ENCODE measurements around the gene LCE7A. TPM values are rescaled to one million over a fixed set of nuclear protein-coding genes. Genes with fewer than 3 reads are reported as not detected.
A peak's percentile ranks its signal among the peaks of the same experiment; 100 is the strongest.

The LCE7A gene
- total and polyA plus RNA-seq, 7 donors, result not detected

DNA sequence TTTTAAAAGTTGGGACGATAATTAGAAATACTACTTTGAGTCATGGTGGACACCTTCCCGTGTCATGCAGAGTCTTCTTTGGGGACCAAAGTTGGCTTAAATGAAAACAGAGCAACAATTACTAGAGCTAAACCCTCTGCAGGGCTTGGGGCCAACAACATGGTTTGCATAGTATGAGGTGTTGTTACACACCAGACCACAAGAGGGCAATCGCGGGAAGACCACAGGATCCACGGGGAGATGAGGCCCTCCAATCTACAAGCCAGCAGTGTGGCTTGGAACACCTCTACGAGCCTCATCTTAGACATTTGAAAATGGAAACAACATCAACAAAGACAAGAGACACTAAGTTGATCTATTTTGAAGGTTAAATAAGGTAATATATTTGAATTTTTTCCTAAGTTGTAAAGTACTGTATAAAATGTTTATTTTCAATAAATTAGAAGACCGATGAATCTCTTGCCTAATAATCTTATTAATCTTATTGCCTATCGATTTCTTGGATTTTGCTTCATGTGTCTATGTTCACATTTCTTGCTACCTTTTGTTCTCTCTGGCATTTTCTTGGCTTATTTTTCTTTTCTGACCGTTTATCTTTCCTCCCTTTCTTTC lies 10.1 kb downstream of the LCE7A start:
- H3K36me3 ChIP-seq, result no peaks in the 10 kb centered on the region
- intact Hi-C loops (cut with DNase I), result loop anchor here (5.0 kb wide), 1 partner anchor 352 kb away; no protein-coding TSS in a partner anchor
- no peaks in the 10 kb centered on the region for H3K9me3 ChIP-seq
- TF ChIP-seq CTCF (IDR thresholded peaks at IDR 0.05), result peak in 3 of 4 experiments; percentile 42 to 63 (median 52)
- no peak for TF ChIP-seq POLR2A (IDR thresholded peaks at IDR 0.05)
- TF ChIP-seq POLR2AphosphoS5 (IDR thresholded peaks at IDR 0.05), result no peak
- 31 to 38% methylated on average over 9 of the region's 9 CpGs for WGBS, 2 donors
- DNase-seq, result peak; percentile 63
- no peaks in the 10 kb centered on the region for H3K27me3 ChIP-seq
- H3K27ac ChIP-seq, result no peak overlapping the region
- H3K4me1 ChIP-seq, result no peaks in the 10 kb centered on the region
- H3K4me3 ChIP-seq, result no peak overlapping the region

DNA sequence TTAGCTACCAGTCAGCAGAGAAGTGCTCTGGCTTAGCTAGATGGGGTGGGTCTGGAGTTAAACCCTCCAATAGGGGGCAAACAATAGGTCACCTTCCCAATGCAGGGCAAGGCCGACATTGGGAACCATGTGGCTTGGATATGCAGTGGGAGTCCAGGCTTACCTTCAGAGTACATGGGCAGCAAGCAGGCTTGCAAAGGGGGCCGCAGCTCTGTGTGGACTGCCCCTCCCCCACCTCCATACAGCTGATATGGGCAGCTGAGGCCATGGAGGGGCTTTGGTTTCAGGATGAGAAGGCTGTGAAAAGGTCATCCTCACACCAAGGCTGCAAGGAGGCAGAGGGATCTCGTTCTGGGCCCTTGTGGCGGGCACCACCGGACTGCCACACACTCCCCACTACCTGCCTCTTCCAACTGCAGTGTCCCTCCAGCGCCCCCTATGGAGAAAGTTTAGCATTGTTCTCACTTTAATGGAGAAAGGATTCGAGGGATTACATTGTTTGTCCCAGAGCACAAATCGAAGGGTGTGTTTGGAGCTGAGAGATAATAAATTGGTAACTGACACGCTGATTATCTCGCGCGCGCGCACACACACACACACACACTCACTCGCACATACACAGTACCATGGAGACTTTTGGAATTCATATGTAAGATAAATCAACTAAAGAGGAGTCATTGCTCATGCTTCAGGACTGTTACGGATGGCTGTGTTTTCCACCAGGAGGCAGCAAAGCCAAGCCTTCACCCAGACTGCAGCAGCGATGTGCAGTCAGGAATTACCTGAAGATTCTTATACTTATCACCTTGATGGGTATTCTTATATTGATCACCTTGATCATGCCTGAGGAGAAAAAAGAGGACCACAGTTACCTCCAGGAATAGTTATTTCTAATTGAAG lies 11.3 kb downstream of the LCE7A start:
- TF ChIP-seq POLR2A (IDR thresholded peaks at IDR 0.05) (no peak), POLR2AphosphoS5 (IDR thresholded peaks at IDR 0.05) (no peak), CTCF (IDR thresholded peaks at IDR 0.05) (no peak), EP300 (IDR thresholded peaks at IDR 0.05) (no peak)
- WGBS, 2 donors, result 50 to 52% methylated on average over 17 of the region's 17 CpGs
- Histone ChIP-seq H3K4me3 (no peak overlapping the region), H3K36me3 (no peaks in the 10 kb centered on the region), H3K4me1 (no peaks in the 10 kb centered on the region), H3K9me3 (no peaks in the 10 kb centered on the region), H3K27me3 (no peaks in the 10 kb centered on the region), H3K27ac (no peak overlapping the region)
- intact Hi-C loops (cut with DNase I), result loop anchor here (5.0 kb wide), 1 partner anchor 351 kb away; no protein-coding TSS in a partner anchor
- DNase-seq, result no peak

GRCh38 chr1:152871731-152872126 lies 11.9 kb downstream of the LCE7A start:
- Histone ChIP-seq H3K27ac (no peak overlapping the region), H3K36me3 (no peaks in the 10 kb centered on the region), H3K9me3 (no peaks in the 10 kb centered on the region), H3K27me3 (no peaks in the 10 kb centered on the region), H3K4me1 (no peaks in the 10 kb centered on the region), H3K4me3 (no peak overlapping the region)
- TF ChIP-seq CTCF (IDR thresholded peaks at IDR 0.05) (no peak), EP300 (IDR thresholded peaks at IDR 0.05) (no peak), POLR2A (IDR thresholded peaks at IDR 0.05) (no peak), POLR2AphosphoS5 (IDR thresholded peaks at IDR 0.05) (no peak)
- DNase-seq, result no peak
- intact Hi-C loops (cut with DNase I), result loop anchor here (5.0 kb wide), 1 partner anchor 351 kb away; no protein-coding TSS in a partner anchor
- WGBS, 2 donors, result 86 to 87% methylated on average over 6 of the region's 6 CpGs

DNA sequence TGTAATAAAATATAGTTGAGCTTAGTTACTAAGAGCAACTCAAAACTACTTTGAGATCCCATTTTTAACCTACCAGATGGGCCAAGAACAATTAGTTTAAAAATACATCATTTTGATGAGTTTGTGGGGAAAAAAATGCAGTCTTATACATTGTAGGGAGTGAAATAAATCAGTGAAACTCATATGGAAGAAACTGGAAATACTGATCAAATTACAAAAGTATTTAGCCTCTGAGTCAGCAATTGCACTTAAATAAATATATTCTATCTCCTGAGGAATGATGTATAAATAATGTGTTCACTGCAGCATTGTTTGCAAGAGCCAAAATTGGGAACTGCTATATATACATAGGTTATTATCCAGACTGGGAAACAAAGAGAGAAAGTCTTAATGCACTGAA lies 13.7 kb downstream of the LCE7A start:
- no peak overlapping the region for H3K4me3 ChIP-seq
- H3K9me3 ChIP-seq, result no peaks in the 10 kb centered on the region
- H3K4me1 ChIP-seq, result no peaks in the 10 kb centered on the region
- no peak for DNase-seq
- intact Hi-C loops (cut with DNase I), result loop anchor here (5.0 kb wide), 1 partner anchor 349 kb away; no protein-coding TSS in a partner anchor
- H3K27ac ChIP-seq, result no peak overlapping the region
- H3K27me3 ChIP-seq, result no peaks in the 10 kb centered on the region
- H3K36me3 ChIP-seq, result no peaks in the 10 kb centered on the region
- TF ChIP-seq CTCF (IDR thresholded peaks at IDR 0.05), result no peak
- TF ChIP-seq EP300 (IDR thresholded peaks at IDR 0.05), result no peak
- TF ChIP-seq POLR2AphosphoS5 (IDR thresholded peaks at IDR 0.05), result no peak
- no peak for TF ChIP-seq POLR2A (IDR thresholded peaks at IDR 0.05)

Measured in sigmoid colon (tissue), 7 donors.